Mesendoderm (in vitro differentiated cells): ENCODE data around the gene SLC7A5.

Experiments
- DNase-seq: peaks from one replicate; pipeline ENCODE4 v3.0.0; 2013
- H2AK5ac ChIP-seq: 2 replicates; pipeline ENCODE4 v1.6.1; 2013; ENCODE audit warnings: low read length, inconsistent platforms
- H2BK120ac ChIP-seq: 2 replicates; pipeline ENCODE4 v1.6.1; 2013; ENCODE audit warnings: low read depth, mild to moderate bottlenecking, low read length, moderate library complexity, mixed read lengths
- H2BK15ac ChIP-seq: replicated peaks from 2 replicates; pipeline ENCODE4 v1.6.1; 2013; ENCODE audit warnings: low read depth, mild to moderate bottlenecking, moderate library complexity
- H2BK5ac ChIP-seq: 2 replicates; pipeline ENCODE4 v1.6.1; 2013; ENCODE audit warnings: low read length, inconsistent platforms
- H3K18ac ChIP-seq: 2 replicates; pipeline ENCODE4 v1.6.1; 2013; ENCODE audit warnings: mild to moderate bottlenecking, low read length, mixed read lengths
- H3K23ac ChIP-seq: one replicate; pipeline ENCODE4 v1.6.1; 2013; ENCODE audit warnings: low read length
- H3K27ac ChIP-seq: 2 replicates; pipeline ENCODE4 v1.5.1; 2013; ENCODE audit warnings: low read depth, mild to moderate bottlenecking, inconsistent platforms, low read length, moderate library complexity
- H3K27me3 ChIP-seq: 2 replicates; pipeline ENCODE4 v1.6.1; 2013; ENCODE audit warnings: low read length, control low read depth, mild to moderate bottlenecking, inconsistent platforms; ENCODE audit not compliant: insufficient read depth, poor library complexity
- H3K36me3 ChIP-seq: 2 replicates; pipeline ENCODE4 v1.6.1; 2013; ENCODE audit warnings: low read length, inconsistent platforms; ENCODE audit not compliant: control insufficient read depth, insufficient read depth
- H3K4ac ChIP-seq: one replicate; pipeline ENCODE4 v1.6.1; 2013; ENCODE audit warnings: low read depth, mild to moderate bottlenecking, low read length, moderate library complexity
- H3K4me1 ChIP-seq: 2 replicates; pipeline ENCODE4 v1.6.1; 2013; ENCODE audit warnings: low read depth, low read length, inconsistent platforms; ENCODE audit not compliant: control insufficient read depth
- H3K4me2 ChIP-seq: 2 replicates; pipeline ENCODE4 v1.6.1; 2013; ENCODE audit warnings: low read length
- H3K4me3 ChIP-seq: 2 replicates; pipeline ENCODE4 v1.5.1; 2013; ENCODE audit warnings: mild to moderate bottlenecking, low read length
- H3K56ac ChIP-seq: one replicate; pipeline ENCODE4 v1.6.1; 2013; ENCODE audit warnings: low read length
- H3K79me1 ChIP-seq: 2 replicates; pipeline ENCODE4 v1.6.1; 2013; ENCODE audit warnings: low read length, inconsistent platforms
- H3K79me2 ChIP-seq: 2 replicates; pipeline ENCODE4 v1.6.1; 2013; ENCODE audit warnings: mild to moderate bottlenecking, low read length; ENCODE audit not compliant: control insufficient read depth, insufficient read depth
- H3K9ac ChIP-seq: 2 replicates; pipeline ENCODE4 v1.6.1; 2013; ENCODE audit warnings: low read length, inconsistent platforms
- H4K5ac ChIP-seq: one replicate; pipeline ENCODE4 v1.6.1; 2013; ENCODE audit warnings: low read length
- H4K8ac ChIP-seq: one replicate; pipeline ENCODE4 v1.6.1; 2013; ENCODE audit warnings: low read depth, mild to moderate bottlenecking, control low read depth, low read length, moderate library complexity
- WGBS: extraction: QIAGEN DNeasy Blood & Tissue Kit; methylation state at CpG from one replicate; pipeline ENCODE4 v1.1.7; 2013; ENCODE audit warnings: low lambda C conversion rate, missing lambda C conversion rate; ENCODE audit not compliant: insufficient coverage; ENCODE audit errors: extremely low coverage; 5-methylcytosine and 5-hydroxymethylcytosine counted together

The SLC7A5 gene

GRCh38 chr16:87846705-87847466 lies 22.4 kb downstream of the SLC7A5 start:
- no peak overlapping the region for H3K9ac ChIP-seq
- no peak overlapping the region for H3K4me3 ChIP-seq
- H3K4ac ChIP-seq = no peak overlapping the region
- H3K79me1 ChIP-seq = peaks cover 19% of the 10 kb centered on the region
- H3K18ac ChIP-seq = no peak overlapping the region
- no CpG with 5 or more reads among the region's 25 CpGs for WGBS
- H4K5ac ChIP-seq = no peak overlapping the region
- H3K27me3 ChIP-seq = no peaks in the 10 kb centered on the region
- H2AK5ac ChIP-seq = no peak overlapping the region
- no peak overlapping the region for H3K56ac ChIP-seq
- H4K8ac ChIP-seq = no peak overlapping the region
- H3K23ac ChIP-seq = no peak overlapping the region
- no peak overlapping the region for H3K4me2 ChIP-seq
- H2BK15ac ChIP-seq = no peak overlapping the region
- H3K79me2 ChIP-seq = peaks cover 89% of the 10 kb centered on the region
- H3K4me1 ChIP-seq = peaks cover 1% of the 10 kb centered on the region
- no peak overlapping the region for H2BK5ac ChIP-seq
- peaks cover 22% of the 10 kb centered on the region for H3K36me3 ChIP-seq
- no peak overlapping the region for H2BK120ac ChIP-seq
- no peak for DNase-seq
- H3K27ac ChIP-seq = no peak overlapping the region

GRCh38 chr16:87845807-87846619 lies 23.3 kb downstream of the SLC7A5 start:
- Histone ChIP-seq H3K4me2 (no peak overlapping the region), H3K56ac (no peak overlapping the region), H4K5ac (no peak overlapping the region), H2BK15ac (no peak overlapping the region), H3K27me3 (no peaks in the 10 kb centered on the region), H3K4ac (no peak overlapping the region), H3K36me3 (peaks cover 24% of the 10 kb centered on the region), H2BK5ac (no peak overlapping the region), H3K27ac (no peak overlapping the region), H3K79me2 (peaks cover 87% of the 10 kb centered on the region), H3K9ac (no peak overlapping the region), H3K4me1 (no peaks in the 10 kb centered on the region), H2AK5ac (no peak overlapping the region), H3K4me3 (no peak overlapping the region), H2BK120ac (no peak overlapping the region), H4K8ac (no peak overlapping the region), H3K18ac (no peak overlapping the region), H3K79me1 (peaks cover 23% of the 10 kb centered on the region), H3K23ac (no peak overlapping the region)
- no CpG with 5 or more reads among the region's 31 CpGs for WGBS
- DNase-seq = no peak

GRCh38 chr16:87845213-87845612 lies 24.1 kb downstream of the SLC7A5 start:
- H2AK5ac ChIP-seq = no peak overlapping the region
- H3K23ac ChIP-seq = no peak overlapping the region
- H3K9ac ChIP-seq = no peak overlapping the region
- H2BK5ac ChIP-seq = no peak overlapping the region
- no peak overlapping the region for H3K4me2 ChIP-seq
- no peak overlapping the region for H4K8ac ChIP-seq
- H3K27ac ChIP-seq = no peak overlapping the region
- H3K18ac ChIP-seq = no peak overlapping the region
- no peak overlapping the region for H3K4me3 ChIP-seq
- H2BK15ac ChIP-seq = no peak overlapping the region
- H3K79me2 ChIP-seq = peaks cover 80% of the 10 kb centered on the region
- WGBS = no CpG with 5 or more reads among the region's 13 CpGs
- peak overlapping the region; percentile 25 for H3K56ac ChIP-seq
- no peak overlapping the region for H3K4ac ChIP-seq
- H3K79me1 ChIP-seq = peaks cover 24% of the 10 kb centered on the region
- no peak for DNase-seq
- H3K4me1 ChIP-seq = no peaks in the 10 kb centered on the region
- H3K36me3 ChIP-seq = peaks cover 22% of the 10 kb centered on the region
- H3K27me3 ChIP-seq = no peaks in the 10 kb centered on the region
- no peak overlapping the region for H2BK120ac ChIP-seq
- no peak overlapping the region for H4K5ac ChIP-seq

- Histone ChIP-seq H3K4me1 (no peaks in the 10 kb centered on the region), H2AK5ac (no peak overlapping the region), H3K79me1 (peaks cover 23% of the 10 kb centered on the region), H3K79me2 (peaks cover 78% of the 10 kb centered on the region), H3K4ac (no peak overlapping the region), H4K8ac (no peak overlapping the region), H3K56ac (no peak overlapping the region), H3K23ac (no peak overlapping the region), H2BK120ac (no peak overlapping the region), H3K27me3 (no peaks in the 10 kb centered on the region), H4K5ac (no peak overlapping the region), H3K4me3 (no peak overlapping the region), H2BK15ac (no peak overlapping the region), H2BK5ac (no peak overlapping the region), H3K4me2 (no peak overlapping the region), H3K9ac (no peak overlapping the region), H3K36me3 (peaks cover 23% of the 10 kb centered on the region), H3K27ac (no peak overlapping the region), H3K18ac (no peak overlapping the region)
- WGBS = no CpG with 5 or more reads among the region's 13 CpGs
- no peak for DNase-seq
Observed at GRCh38 chr16:87844809-87845208, 24.5 kb downstream of the SLC7A5 start.

GRCh38 chr16:87844120-87844733 lies 25.1 kb downstream of the SLC7A5 start:
- H2BK5ac ChIP-seq = no peak overlapping the region
- H2AK5ac ChIP-seq = no peak overlapping the region
- H3K79me1 ChIP-seq = peaks cover 21% of the 10 kb centered on the region
- no peak overlapping the region for H3K4me3 ChIP-seq
- no peak overlapping the region for H3K4me2 ChIP-seq
- H4K5ac ChIP-seq = no peak overlapping the region
- no peak overlapping the region for H3K9ac ChIP-seq
- peaks cover 26% of the 10 kb centered on the region for H3K36me3 ChIP-seq
- no peak overlapping the region for H3K23ac ChIP-seq
- peak; percentile 59 for DNase-seq
- no peak overlapping the region for H2BK120ac ChIP-seq
- no peak overlapping the region for H3K18ac ChIP-seq
- H2BK15ac ChIP-seq = no peak overlapping the region
- no CpG with 5 or more reads among the region's 30 CpGs for WGBS
- H3K4ac ChIP-seq = no peak overlapping the region
- H3K4me1 ChIP-seq = no peaks in the 10 kb centered on the region
- peaks cover 72% of the 10 kb centered on the region for H3K79me2 ChIP-seq
- no peak overlapping the region for H3K27ac ChIP-seq
- H3K56ac ChIP-seq = peak overlapping the region; percentile 44
- no peak overlapping the region for H4K8ac ChIP-seq
- H3K27me3 ChIP-seq = no peaks in the 10 kb centered on the region
